Right lobe of liver (tissue), 4 donors: Measurements from ENCODE around the gene PVALEF.

Experiments
- CTCF ChIP-seq, 4 donors: fragments of 200-600 bp in 3 of 4; fragments of 450-650 bp in 1 of 4; IDR thresholded peaks; one replicate each; pipeline versions ENCODE4 v1.5.1 to v1.8.0; 2016 to 2022; ENCODE audit warnings: antibody characterized with exemption in 4 of 4, mild to moderate bottlenecking in 2 of 4
- POLR2A ChIP-seq: fragments of 450-650 bp; IDR thresholded peaks from one replicate; pipeline ENCODE4 v1.6.1; 2017; ENCODE audit warnings: antibody characterized with exemption, mild to moderate bottlenecking
- donor health status: DM: no; HTN: no; CAD: no.
- donor health status: DM: no; HTN: no; CAD: no.
- donor health status: DM: no; HTN: yes; CAD: no.

- no peak for TF ChIP-seq CTCF (IDR thresholded peaks at IDR 0.05)
- no peak for TF ChIP-seq POLR2A
Observed at GRCh38 chr17:81165246-81166032, at the start of gene PVALEF.
